Esophagus squamous epithelium (tissue), 5 donors: ENCODE results near the gene TGM3. TPM values are rescaled to one million over a fixed set of nuclear protein-coding genes. Genes with fewer than 3 reads are reported as not detected.

Experiments
- DNase-seq: peaks from one replicate; lab custom pipeline; 2025; lab: John Stamatoyannopoulos, UW
- H3K27ac ChIP-seq, 4 donors: fragments of 200-600 bp; sonication (generic); one replicate each; pipeline ENCODE4 v1.5.1; 2016 to 2019; ENCODE audit warnings: mild to moderate bottlenecking in 1 of 4
- H3K27me3 ChIP-seq, 4 donors: fragments of 200-600 bp; sonication (generic); 1 replicate in 3 of 4; 2 replicates in 1 of 4; pipeline versions ENCODE4 v1.5.1 to v1.6.0; 2017 to 2021; ENCODE audit warnings: antibody characterized with exemption in 1 of 4
- H3K36me3 ChIP-seq, 3 donors: fragments of 200-600 bp; sonication (generic); one replicate each; pipeline ENCODE4 v1.5.1; 2016 to 2019
- H3K4me1 ChIP-seq, 3 donors: fragments of 200-600 bp; sonication (generic); one replicate each; pipeline ENCODE4 v1.5.1; 2017 to 2019
- H3K4me3 ChIP-seq, 4 donors: fragments of 200-600 bp; sonication (generic); 1 replicate in 3 of 4; 2 replicates in 1 of 4; pipeline ENCODE4 v1.5.1; 2016 to 2019; ENCODE audit warnings: mild to moderate bottlenecking in 2 of 4, moderate library complexity in 1 of 4
- H3K9me3 ChIP-seq, 3 donors: fragments of 200-600 bp; sonication (generic); one replicate each; pipeline ENCODE4 v1.5.1; 2016 to 2019
- CTCF ChIP-seq, 6 experiments: fragments of 450-650 bp in 4 of 6; fragments of 200-600 bp in 2 of 6; sonication (generic) in 2 of 6; IDR thresholded peaks; one replicate each; pipeline ENCODE4 v1.5.1; 2016 to 2019; ENCODE audit warnings: antibody characterized with exemption in 6 of 6, mild to moderate bottlenecking in 4 of 6, moderate library complexity in 4 of 6
- POLR2A ChIP-seq, 4 donors: fragments of 450-650 bp; IDR thresholded peaks; one replicate each; pipeline ENCODE4 v1.6.1; 2017; ENCODE audit warnings: antibody characterized with exemption in 4 of 4, mild to moderate bottlenecking in 4 of 4, moderate library complexity in 3 of 4
- WGBS, 2 donors: methylation state at CpG; one replicate each; pipeline ENCODE4 v1.1.5; 2018; 5-methylcytosine and 5-hydroxymethylcytosine counted together
- intact Hi-C: fragments of 100-400 bp; cut with DNase I; formaldehyde crosslinking; loops from one replicate; pipeline ENCODE4 v1.15.0; 2022
- total RNA-seq, 4 donors: library from RNA; depleted of rRNA; stranded (reverse); fragments of >200 nt; gene quantifications; one replicate each; pipeline ENCODE4 v1.1.0, GENCODE V29; 2016
- donor health status: DM: yes; HTN: yes; CAD: no.

Gene TGM3
- total RNA-seq, 4 donors from 2014 or later: 626 to 2,995 (median 1,370) TPM

DNA sequence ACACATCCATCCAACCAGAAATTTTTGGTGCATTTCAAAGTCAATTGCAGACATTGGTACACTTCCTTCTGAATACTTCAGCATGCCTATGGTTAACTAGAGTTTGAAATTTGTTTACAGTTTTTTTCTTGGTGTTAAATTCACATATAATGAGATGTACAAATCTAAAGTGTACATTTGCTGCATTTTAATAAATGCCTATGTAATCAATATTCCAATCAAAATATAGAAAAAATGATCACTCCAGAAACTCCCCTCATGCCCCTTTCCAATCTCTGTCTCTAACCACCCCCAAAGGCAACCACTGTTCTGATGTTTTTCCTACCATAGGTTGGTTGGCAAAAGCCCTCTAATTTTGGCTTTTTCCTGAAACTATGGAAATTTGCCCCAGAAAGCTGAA is 77.3 kb downstream of the TGM3 start:
- intact Hi-C loops: no loop called here
- Histone ChIP-seq H3K36me3 (no peaks in the 10 kb centered on the region), H3K9me3 (peaks cover 0 to 8% (median 0%) of the 10 kb centered on the region in 3 donors), H3K4me1 (no peaks in the 10 kb centered on the region), H3K4me3 (no peak overlapping the region), H3K27ac (no peak overlapping the region), H3K27me3 (peaks cover 0 to 32% (median 0%) of the 10 kb centered on the region in 4 donors)
- no peak for DNase-seq
- no peak for TF ChIP-seq CTCF (IDR thresholded peaks at IDR 0.05)
- no peak for TF ChIP-seq POLR2A (IDR thresholded peaks at IDR 0.05)

GRCh38 chr20:2374346-2375125 is 78.7 kb downstream of the TGM3 start:
- intact Hi-C loops: no loop called here
- H3K27ac ChIP-seq: peak overlapping the region in 1 of 4 donors; percentile 16
- H3K27me3 ChIP-seq: peaks cover 0 to 30% (median 0%) of the 10 kb centered on the region in 4 donors
- no peaks in the 10 kb centered on the region for H3K36me3 ChIP-seq
- WGBS, 2 donors: 85 to 94% methylated on average over 6 of the region's 9 CpGs
- no peak for DNase-seq
- TF ChIP-seq CTCF (IDR thresholded peaks at IDR 0.05) (no peak), POLR2A (IDR thresholded peaks at IDR 0.05) (no peak)
- no peaks in the 10 kb centered on the region for H3K4me1 ChIP-seq
- H3K4me3 ChIP-seq: no peak overlapping the region
- H3K9me3 ChIP-seq: no peaks in the 10 kb centered on the region

DNA sequence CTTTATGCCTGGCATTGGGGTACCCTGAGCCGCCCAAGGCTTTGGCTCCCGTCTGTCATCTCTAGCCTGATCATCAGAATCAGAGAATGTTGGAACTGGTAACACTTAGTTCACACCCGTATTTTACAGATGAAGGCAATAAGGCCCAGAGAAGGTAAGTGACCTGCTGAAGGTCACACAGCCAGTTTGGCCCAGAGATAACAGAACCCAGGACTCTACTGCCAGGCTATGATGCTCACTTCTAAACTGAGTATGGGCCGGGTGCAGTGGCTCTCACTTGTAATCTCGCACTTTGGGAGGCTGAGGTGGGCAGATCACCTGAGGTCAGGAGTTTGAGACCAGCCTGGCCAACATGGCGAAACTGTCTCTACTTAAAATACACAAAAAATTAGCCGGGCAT is 83.1 kb downstream of the TGM3 start:
- peaks cover 0 to 12% (median 0%) of the 10 kb centered on the region in 4 donors for H3K27me3 ChIP-seq
- no peaks in the 10 kb centered on the region for H3K4me1 ChIP-seq
- TF ChIP-seq CTCF (IDR thresholded peaks at IDR 0.05) (no peak), POLR2A (IDR thresholded peaks at IDR 0.05) (no peak)
- no peak overlapping the region for H3K4me3 ChIP-seq
- no peak for DNase-seq
- H3K27ac ChIP-seq: no peak overlapping the region
- no peaks in the 10 kb centered on the region for H3K9me3 ChIP-seq
- intact Hi-C loops: no loop called here
- no peaks in the 10 kb centered on the region for H3K36me3 ChIP-seq
- WGBS, 2 donors: 92 to 93% methylated on average over 4 to 7 of the region's 7 CpGs

DNA sequence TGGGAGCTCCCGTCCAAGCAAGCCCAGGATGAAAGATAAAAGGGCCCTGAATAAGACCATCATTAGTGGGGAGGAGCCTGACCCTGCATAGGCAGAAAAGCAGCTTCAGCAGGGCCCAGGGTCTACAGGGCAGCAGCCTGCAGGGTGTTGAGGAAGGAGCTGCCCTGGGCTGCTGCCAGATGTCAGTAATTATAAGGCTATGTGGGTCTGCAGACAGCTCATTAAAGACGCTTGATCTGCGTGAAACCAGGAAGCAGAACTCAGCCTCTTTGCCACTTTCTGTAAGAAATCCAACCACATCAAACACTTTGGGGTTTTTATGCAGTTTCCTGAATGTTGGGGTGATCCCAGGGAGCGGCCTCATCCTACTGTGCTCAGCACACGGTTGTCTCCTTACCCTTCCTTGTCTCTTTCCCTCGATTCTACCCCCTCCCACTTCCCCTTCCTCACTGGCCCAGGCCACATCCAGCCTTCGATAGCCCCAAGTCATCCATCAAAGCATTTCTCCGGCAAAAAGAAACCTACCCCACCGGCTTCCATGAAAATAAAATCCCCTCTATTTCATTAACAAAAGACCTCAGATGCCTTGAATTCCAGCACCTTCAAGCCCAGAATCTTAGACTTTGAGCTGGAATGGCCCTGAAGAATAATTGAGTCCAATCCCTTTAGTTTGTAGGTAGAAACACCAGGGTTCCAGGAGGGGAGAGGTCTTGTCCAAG is 83.9 kb downstream of the TGM3 start:
- Histone ChIP-seq H3K9me3 (no peaks in the 10 kb centered on the region), H3K27ac (no peak overlapping the region), H3K4me3 (no peak overlapping the region), H3K4me1 (no peaks in the 10 kb centered on the region), H3K27me3 (peaks cover 0 to 13% (median 0%) of the 10 kb centered on the region in 4 donors), H3K36me3 (no peaks in the 10 kb centered on the region)
- 11 to 30% methylated on average over 5 to 6 of the region's 9 CpGs for WGBS, 2 donors
- DNase-seq: no peak
- TF ChIP-seq POLR2A (IDR thresholded peaks at IDR 0.05) (no peak), CTCF (IDR thresholded peaks at IDR 0.05) (no peak)
- intact Hi-C loops: no loop called here

GRCh38 chr20:2380601-2381000 is 84.8 kb downstream of the TGM3 start, which contains the start of gene TGM6:
Gene TGM6 (plus strand): TSS chr20:2380901. CDS start chr20:2380969, 68 bp downstream.
- WGBS, 2 donors: 81 to 87% methylated on average over 7 to 9 of the region's 10 CpGs
- no peak within 1 kb of the TSS for H3K4me3 ChIP-seq
- intact Hi-C loops: no loop called here
- peaks cover 0 to 19% (median 0%) of the 10 kb centered on the region in 4 donors for H3K27me3 ChIP-seq
- TF ChIP-seq CTCF (IDR thresholded peaks at IDR 0.05): no peak
- no peak for TF ChIP-seq POLR2A (IDR thresholded peaks at IDR 0.05)
- no peaks in the 10 kb centered on the region for H3K4me1 ChIP-seq
- no peak within 1 kb of the TSS for H3K27ac ChIP-seq
- no peak for DNase-seq
- H3K36me3 ChIP-seq: no peaks in the 10 kb centered on the region
- no peaks in the 10 kb centered on the region for H3K9me3 ChIP-seq
